HEK293T (cell line): ENCODE data around the gene CSAG2.
"Not testable (repeated sequence)": the region's sequence is repeated elsewhere in the genome, so short reads cannot be mapped to it uniquely, and the experiment has no call there.

Experiments
- BHLHE40 ChIP-seq: fragments of 450-650 bp; IDR thresholded peaks from 2 replicates; pipeline ENCODE4 v1.6.1; 2016; ENCODE audit warnings: mild to moderate bottlenecking, moderate library complexity, borderline replicate concordance
- CTBP1 ChIP-seq: fragments of 450-650 bp; IDR thresholded peaks from 2 replicates; pipeline ENCODE4 v1.6.1; 2016; ENCODE audit warnings: borderline replicate concordance
- ELF4 ChIP-seq: fragments of 450-650 bp; IDR thresholded peaks from 2 replicates; pipeline ENCODE4 v1.6.1; 2017; ENCODE audit warnings: antibody characterized with exemption
- FOXA1 ChIP-seq: fragments of 450-650 bp; IDR thresholded peaks from 2 replicates; pipeline ENCODE4 v1.6.1; 2016; ENCODE audit warnings: mild to moderate bottlenecking
- FOXK2 ChIP-seq: fragments of 450-650 bp; IDR thresholded peaks from 2 replicates; pipeline ENCODE4 v1.6.1; 2016; ENCODE audit warnings: mild to moderate bottlenecking
- LEF1 ChIP-seq: fragments of 450-650 bp; IDR thresholded peaks from 2 replicates; pipeline ENCODE4 v1.6.1; 2017; ENCODE audit warnings: mild to moderate bottlenecking, borderline replicate concordance
- NFRKB ChIP-seq: fragments of 450-650 bp; IDR thresholded peaks from 2 replicates; pipeline ENCODE4 v1.6.1; 2016; ENCODE audit warnings: mild to moderate bottlenecking, moderate library complexity
- SP1 ChIP-seq: fragments of 450-650 bp; IDR thresholded peaks from 2 replicates; pipeline ENCODE4 v1.6.1; 2017
- SUZ12 ChIP-seq: fragments of 450-650 bp; IDR thresholded peaks from 2 replicates; pipeline ENCODE4 v1.6.1; 2016; ENCODE audit warnings: mild to moderate bottlenecking
- TARDBP ChIP-seq: fragments of 450-650 bp; IDR thresholded peaks from 2 replicates; pipeline ENCODE4 v1.6.1; 2016

GRCh38 chrX:152681012-152681411 is 28.1 kb downstream of the CSAG2 start:
- TF ChIP-seq BHLHE40, SP1, FOXK2, LEF1, TARDBP, ELF4, NFRKB, SUZ12, FOXA1, CTBP1: not testable (repeated sequence)
